ENCODE results near the gene TIMM23. TPM values are rescaled to one million over a fixed set of nuclear protein-coding genes. Genes with fewer than 3 reads are reported as not detected.
"Not testable (repeated sequence)": the region's sequence is repeated elsewhere in the genome, so short reads cannot be mapped to it uniquely, and the experiment has no call there.

Gene TIMM23
- total and polyA plus RNA-seq, 2 of the 4 experiments (the other 2 are of a cell fraction): 82.4 to 86.2 TPM

GRCh38 chr10:45945476-45945875, 26.8 kb upstream of the TIMM23 start:
- in situ Hi-C loops (cut with MboI; ENCODE audit: low sequenced_read_pairs); H3K56ac ChIP-seq (ENCODE audit: extremely low read depth, insufficient read depth, low read length); H3K27ac ChIP-seq (ENCODE audit: insufficient read depth, low read length); H3K4me3 ChIP-seq (ENCODE audit: insufficient read depth, low read depth, low read length); H2BK5ac ChIP-seq (ENCODE audit: low read depth, low read length, poor library complexity, severe bottlenecking); H3K18ac ChIP-seq (ENCODE audit: low read depth, low read length); intact Hi-C loops (cut with micrococcal nuclease); ATAC-seq (ENCODE audit: low read depth); H3K9me3 ChIP-seq (ENCODE audit: control insufficient read depth, insufficient read depth, low read length); H2AFZ ChIP-seq (replicated peaks; ENCODE audit: low read length, poor library complexity); H2BK20ac ChIP-seq (ENCODE audit: low read depth, low read length); H3K27me3 ChIP-seq (ENCODE audit: control insufficient read depth, insufficient read depth, low read length); H3K4me2 ChIP-seq (ENCODE audit: low read depth, low read length); H4K20me1 ChIP-seq (ENCODE audit: insufficient read depth, low read length); H2BK15ac ChIP-seq (ENCODE audit: low read depth, low read length); H3K36me3 ChIP-seq (ENCODE audit: control insufficient read depth, insufficient read depth, low read length); H2AK9ac ChIP-seq (replicated peaks; ENCODE audit: low read depth, low read length, poor library complexity); H3K9me1 ChIP-seq (ENCODE audit: insufficient read depth, low read length); DNase-seq; H3K23ac ChIP-seq (ENCODE audit: low read depth, low read length); H2AK5ac ChIP-seq (ENCODE audit: low read depth, low read length); BruUV-seq (replicated peaks); H4K5ac ChIP-seq (ENCODE audit: low read depth, low read length); H3K4ac ChIP-seq (ENCODE audit: low read depth, low read length); H3K4me1 ChIP-seq (ENCODE audit: control insufficient read depth, insufficient read depth, low read length); CTCF ChIA-PET; POLR2A ChIA-PET (ENCODE audit: unreplicated experiment); H4K8ac ChIP-seq (ENCODE audit: low read depth in 2 of 2, low read length in 2 of 2); H4K91ac ChIP-seq (ENCODE audit: insufficient read depth, low read depth, low read length); H3K9ac ChIP-seq (ENCODE audit: low read depth, low read length); H2BK120ac ChIP-seq (ENCODE audit: low read depth, low read length); H3K14ac ChIP-seq (replicated peaks; ENCODE audit: low read depth, low read length); dilution Hi-C loops (cut with HindIII; ENCODE audit: low sequenced_read_pairs, unreplicated experiment): not testable (repeated sequence)
- WGBS, 2 experiments (ENCODE audit: extremely low coverage in 2 of 2, insufficient read length in 1 of 2): no CpG with 5 or more reads among the region's 4 CpGs
- peaks cover 0 to 16% of the 10 kb centered on the region in 2 experiments; a peak in 2 of 4 replicates for H3K79me1 ChIP-seq (ENCODE audit: low read depth in 1 of 2, low read length in 2 of 2)

GRCh38 chr10:45947363-45947762, 24.9 kb upstream of the TIMM23 start:
- ATAC-seq (ENCODE audit: low read depth): not testable (repeated sequence)
- WGBS, 2 experiments (ENCODE audit: extremely low coverage in 2 of 2, insufficient read length in 1 of 2): no CpG with 5 or more reads among the region's 1 CpG

More at GRCh38 chr10:45947363-45947762, 24.9 kb upstream of the TIMM23 start:
- H3K14ac ChIP-seq (replicated peaks; ENCODE audit: low read depth, low read length); BruUV-seq (replicated peaks); H3K4me1 ChIP-seq (ENCODE audit: control insufficient read depth, insufficient read depth, low read length); H3K4me3 ChIP-seq (ENCODE audit: insufficient read depth, low read depth, low read length); H2BK120ac ChIP-seq (ENCODE audit: low read depth, low read length); H3K27me3 ChIP-seq (ENCODE audit: control insufficient read depth, insufficient read depth, low read length); H4K20me1 ChIP-seq (ENCODE audit: insufficient read depth, low read length); H2AK5ac ChIP-seq (ENCODE audit: low read depth, low read length); H2AFZ ChIP-seq (replicated peaks; ENCODE audit: low read length, poor library complexity); H2BK15ac ChIP-seq (ENCODE audit: low read depth, low read length); H3K4ac ChIP-seq (ENCODE audit: low read depth, low read length); H3K56ac ChIP-seq (ENCODE audit: extremely low read depth, insufficient read depth, low read length); H3K23ac ChIP-seq (ENCODE audit: low read depth, low read length); POLR2A ChIA-PET (ENCODE audit: unreplicated experiment); H3K36me3 ChIP-seq (ENCODE audit: control insufficient read depth, insufficient read depth, low read length); H3K9ac ChIP-seq (ENCODE audit: low read depth, low read length); H3K9me1 ChIP-seq (ENCODE audit: insufficient read depth, low read length); H4K8ac ChIP-seq (ENCODE audit: low read depth in 2 of 2, low read length in 2 of 2); intact Hi-C loops (cut with micrococcal nuclease); dilution Hi-C loops (cut with HindIII; ENCODE audit: low sequenced_read_pairs, unreplicated experiment); H3K18ac ChIP-seq (ENCODE audit: low read depth, low read length); H2AK9ac ChIP-seq (replicated peaks; ENCODE audit: low read depth, low read length, poor library complexity); H2BK5ac ChIP-seq (ENCODE audit: low read depth, low read length, poor library complexity, severe bottlenecking); H3K9me3 ChIP-seq (ENCODE audit: control insufficient read depth, insufficient read depth, low read length); DNase-seq; H3K27ac ChIP-seq (ENCODE audit: insufficient read depth, low read length); in situ Hi-C loops (cut with MboI; ENCODE audit: low sequenced_read_pairs); H4K5ac ChIP-seq (ENCODE audit: low read depth, low read length); CTCF ChIA-PET; H2BK20ac ChIP-seq (ENCODE audit: low read depth, low read length); H3K4me2 ChIP-seq (ENCODE audit: low read depth, low read length); H4K91ac ChIP-seq (ENCODE audit: insufficient read depth, low read depth, low read length): not testable (repeated sequence)
- peaks cover 3 to 14% of the 10 kb centered on the region in 2 experiments; a peak in 3 of 4 replicates for H3K79me1 ChIP-seq (ENCODE audit: low read depth in 1 of 2, low read length in 2 of 2)
